Breast epithelium (tissue), 3 donors: ENCODE data around the gene CLIP1.

Source experiments
- POLR2A ChIP-seq: fragments of 450-650 bp; IDR thresholded peaks from one replicate; pipeline ENCODE4 v1.6.1; 2016; ENCODE audit warnings: antibody characterized with exemption, mild to moderate bottlenecking, moderate library complexity
- POLR2AphosphoS5 ChIP-seq, 3 donors: sonication (generic); formaldehyde crosslinking; IDR thresholded peaks; one replicate each; pipeline ENCODE4 v1.6.1; 2017; ENCODE audit warnings: antibody characterized with exemption in 3 of 3
- TF ChIP-seq, protein P1 (sequence below), 3 donors: fragments of 450-650 bp; IDR thresholded peaks; one replicate each; pipeline ENCODE4 v1.5.1; 2016 to 2017; ENCODE audit warnings: antibody characterized with exemption in 3 of 3, mild to moderate bottlenecking in 3 of 3, moderate library complexity in 3 of 3

DNA sequence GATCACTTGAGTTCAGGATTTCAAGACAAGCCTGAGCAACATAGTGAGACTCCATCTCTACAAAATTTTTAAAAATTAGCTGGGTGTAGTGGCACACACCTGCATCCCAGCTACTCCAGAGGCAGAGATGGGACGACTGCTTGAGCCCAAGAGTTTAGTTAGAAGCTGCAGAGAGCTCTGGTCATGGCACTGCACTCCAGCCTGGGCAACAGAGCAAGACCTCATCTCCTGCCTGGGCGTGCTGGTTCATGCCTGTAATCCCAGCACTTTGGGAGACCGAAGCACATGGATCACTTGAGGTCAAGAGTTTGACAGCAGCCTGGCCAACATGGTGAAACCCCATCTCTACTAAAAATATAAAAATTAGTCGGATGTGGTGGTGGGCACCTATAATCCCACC is 20.2 kb downstream of the CLIP1 start:
- TF ChIP-seq, protein P1, sequence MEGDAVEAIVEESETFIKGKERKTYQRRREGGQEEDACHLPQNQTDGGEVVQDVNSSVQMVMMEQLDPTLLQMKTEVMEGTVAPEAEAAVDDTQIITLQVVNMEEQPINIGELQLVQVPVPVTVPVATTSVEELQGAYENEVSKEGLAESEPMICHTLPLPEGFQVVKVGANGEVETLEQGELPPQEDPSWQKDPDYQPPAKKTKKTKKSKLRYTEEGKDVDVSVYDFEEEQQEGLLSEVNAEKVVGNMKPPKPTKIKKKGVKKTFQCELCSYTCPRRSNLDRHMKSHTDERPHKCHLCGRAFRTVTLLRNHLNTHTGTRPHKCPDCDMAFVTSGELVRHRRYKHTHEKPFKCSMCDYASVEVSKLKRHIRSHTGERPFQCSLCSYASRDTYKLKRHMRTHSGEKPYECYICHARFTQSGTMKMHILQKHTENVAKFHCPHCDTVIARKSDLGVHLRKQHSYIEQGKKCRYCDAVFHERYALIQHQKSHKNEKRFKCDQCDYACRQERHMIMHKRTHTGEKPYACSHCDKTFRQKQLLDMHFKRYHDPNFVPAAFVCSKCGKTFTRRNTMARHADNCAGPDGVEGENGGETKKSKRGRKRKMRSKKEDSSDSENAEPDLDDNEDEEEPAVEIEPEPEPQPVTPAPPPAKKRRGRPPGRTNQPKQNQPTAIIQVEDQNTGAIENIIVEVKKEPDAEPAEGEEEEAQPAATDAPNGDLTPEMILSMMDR (IDR thresholded peaks at IDR 0.05): no peak
- TF ChIP-seq POLR2A (no peak), POLR2AphosphoS5 (IDR thresholded peaks at IDR 0.05) (no peak)
